Pancreas (tissue), 10 donors: ENCODE results near the gene TAF3. TPM values are rescaled to one million over a fixed set of nuclear protein-coding genes. Genes with fewer than 3 reads are reported as not detected.
A peak's percentile ranks its signal among the peaks of the same experiment; 100 is the strongest.

Source experiments
- ATAC-seq, 4 donors: fragments of 200-7000 bp; cut with Tn5 transposase; one replicate each; pipeline versions ENCODE4 v1.8.0 to v1.9.1; 2020; ENCODE audit warnings: mild to moderate bottlenecking in 4 of 4, moderate library complexity in 4 of 4
- DNase-seq, 6 donors: peaks; one replicate each; pipeline ENCODE4 v3.0.0-alpha.2; 2020
- FAIRE-seq: peaks from 2 replicates; lab custom pipeline; 2012; peaks lifted over from hg19 to GRCh38; lab: Jason Lieb, UNC
- H3K27ac ChIP-seq, 4 donors: fragments of 200-600 bp; sonication (generic); 1 replicate in 3 of 4; 2 replicates in 1 of 4; pipeline versions ENCODE4 v1.5.0 to v1.8.0; 2020
- H3K27me3 ChIP-seq, 4 donors: fragments of 200-600 bp; one replicate each; pipeline ENCODE4 v1.8.0; 2021
- H3K36me3 ChIP-seq, 3 donors: fragments of 200-600 bp; sonication (generic) in 1 of 3; one replicate each; pipeline versions ENCODE4 v1.5.0 to v1.8.0; 2020 to 2021
- H3K4me1 ChIP-seq, 3 donors: fragments of 200-600 bp; one replicate each; pipeline ENCODE4 v1.8.0; 2021
- H3K4me3 ChIP-seq, 4 donors: fragments of 200-600 bp; sonication (generic) in 2 of 4; one replicate each; pipeline versions ENCODE4 v1.5.0 to v1.8.0; 2020 to 2021
- H3K9me3 ChIP-seq, 4 donors: fragments of 200-600 bp; one replicate each; pipeline ENCODE4 v1.8.0; 2021
- WGBS, 2 donors: extraction: QIAGEN DNeasy Blood & Tissue Kit; methylation state at CpG; one replicate each; pipeline ENCODE4 v1.1.7; 2013; 5-methylcytosine and 5-hydroxymethylcytosine counted together
- intact Hi-C, 3 donors: fragments of 100-400 bp; cut with DNase I; formaldehyde crosslinking; loops; one replicate each; pipeline versions ENCODE4 v1.11.1 to v1.14.2; 2022
- polyA plus RNA-seq, 2 donors: library from polyadenylated mRNA; stranded (reverse); fragments of 200-250 nt; gene quantifications; one replicate each; pipeline ENCODE4 v1.2.3, GENCODE V29; 2013
- total RNA-seq, 6 donors: library from RNA; stranded (reverse); fragmentation: NEBNext Ultra II Directional in 4 of 6; extraction: Animal tissue kit (Norgen Biotek cat#: 25700) in 4 of 6; gene quantifications; one replicate each; pipeline versions ENCODE4 v1.2.1 to v1.2.4, GENCODE V29; 2021 to 2023
- TF ChIP-seq, protein P1 (sequence below), 4 donors: fragments of 200-600 bp; sonication (generic) in 3 of 4; IDR thresholded peaks; one replicate each; pipeline versions ENCODE4 v1.5.0 to v1.8.0; 2021; ENCODE audit warnings: antibody characterized with exemption in 4 of 4
- donor health status: healthy with polysubstance abuse.
- donor health status: DM: no; HTN: no; CAD: no; lungs with moderate emphysema.
- donor health status: DM: no; HTN: no; CAD: no.
- donor health status: control.
- donor health status: control.
- donor health status: Bipolar disorder and iron deficiency.
- donor health status: DM: yes; HTN: yes; CAD: no.
- donor health status: DM: no; HTN: no; CAD: no.
- donor health status: DM: no; HTN: no; CAD: no.
- donor health status: DM: yes; HTN: yes; CAD: no.

TAF3 gene
- total and polyA plus RNA-seq, 8 donors = 2.9 to 5.8 (median 4.0) TPM

DNA sequence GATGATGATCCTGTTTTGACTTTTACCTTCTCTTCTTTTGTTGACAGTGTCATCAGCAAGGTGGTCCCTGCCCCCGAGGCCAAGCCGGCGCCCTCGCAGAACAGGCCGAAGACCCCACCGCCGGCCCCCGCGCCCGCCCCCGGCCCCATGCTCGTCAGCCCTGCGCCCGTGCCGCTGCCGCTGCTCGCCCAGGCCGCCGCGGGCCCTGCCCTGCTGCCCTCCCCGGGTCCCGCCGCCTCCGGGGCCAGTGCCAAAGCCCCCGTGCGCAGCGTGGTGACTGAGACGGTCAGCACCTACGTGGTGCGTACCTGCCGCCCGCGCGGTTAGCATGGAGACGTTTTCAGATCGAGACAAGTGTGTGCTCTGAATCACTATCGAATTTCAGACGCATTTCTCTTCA, 190.7 kb downstream of the TAF3 start:
- H3K4me1 ChIP-seq = no peaks in the 10 kb centered on the region

DNA sequence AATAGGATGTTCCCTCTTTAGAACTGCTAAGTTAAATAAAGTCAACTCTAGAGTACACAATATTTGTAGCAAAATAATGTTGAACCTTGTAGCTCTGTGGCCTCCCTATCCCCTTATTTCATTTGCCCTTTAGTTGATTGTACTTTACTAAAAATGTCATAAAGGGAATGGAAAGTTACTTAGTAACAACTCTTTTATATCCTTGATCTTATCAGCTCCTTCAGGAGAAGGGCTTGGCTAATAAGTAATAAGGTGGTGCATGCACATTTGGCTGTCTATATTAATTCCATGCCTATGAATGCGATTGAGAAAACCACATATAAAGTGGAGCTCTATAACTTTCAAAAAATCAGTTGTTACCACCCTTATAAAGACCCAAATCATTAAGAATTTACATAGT, 194.7 kb downstream of the TAF3 start:
- ATAC-seq = peak in 3 of 4 donors; percentile 50 to 70 (median 55)
- H3K27me3 ChIP-seq = no peaks in the 10 kb centered on the region
- H3K4me3 ChIP-seq = no peak overlapping the region
- H3K27ac ChIP-seq = no peak overlapping the region
- 17 to 21% methylated on average over 1 of the region's 1 CpG for WGBS, 2 donors
- no peaks in the 10 kb centered on the region for H3K9me3 ChIP-seq
- intact Hi-C loops = no loop called here
- no peak for FAIRE-seq
- no peaks in the 10 kb centered on the region for H3K4me1 ChIP-seq
- H3K36me3 ChIP-seq = peaks cover 0 to 10% (median 4%) of the 10 kb centered on the region in 3 donors
- TF ChIP-seq, protein P1, sequence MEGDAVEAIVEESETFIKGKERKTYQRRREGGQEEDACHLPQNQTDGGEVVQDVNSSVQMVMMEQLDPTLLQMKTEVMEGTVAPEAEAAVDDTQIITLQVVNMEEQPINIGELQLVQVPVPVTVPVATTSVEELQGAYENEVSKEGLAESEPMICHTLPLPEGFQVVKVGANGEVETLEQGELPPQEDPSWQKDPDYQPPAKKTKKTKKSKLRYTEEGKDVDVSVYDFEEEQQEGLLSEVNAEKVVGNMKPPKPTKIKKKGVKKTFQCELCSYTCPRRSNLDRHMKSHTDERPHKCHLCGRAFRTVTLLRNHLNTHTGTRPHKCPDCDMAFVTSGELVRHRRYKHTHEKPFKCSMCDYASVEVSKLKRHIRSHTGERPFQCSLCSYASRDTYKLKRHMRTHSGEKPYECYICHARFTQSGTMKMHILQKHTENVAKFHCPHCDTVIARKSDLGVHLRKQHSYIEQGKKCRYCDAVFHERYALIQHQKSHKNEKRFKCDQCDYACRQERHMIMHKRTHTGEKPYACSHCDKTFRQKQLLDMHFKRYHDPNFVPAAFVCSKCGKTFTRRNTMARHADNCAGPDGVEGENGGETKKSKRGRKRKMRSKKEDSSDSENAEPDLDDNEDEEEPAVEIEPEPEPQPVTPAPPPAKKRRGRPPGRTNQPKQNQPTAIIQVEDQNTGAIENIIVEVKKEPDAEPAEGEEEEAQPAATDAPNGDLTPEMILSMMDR (IDR thresholded peaks at IDR 0.05) = no peak
- DNase-seq = no peak

More for the DNA sequence above, 190.7 kb downstream of the TAF3 start:
- H3K4me3 ChIP-seq = no peak overlapping the region
- WGBS, 2 donors = 97% methylated on average over 37 to 38 of the region's 38 CpGs
- H3K36me3 ChIP-seq = peaks cover 0 to 4% (median 0%) of the 10 kb centered on the region in 3 donors
- TF ChIP-seq, protein P1 (IDR thresholded peaks at IDR 0.05) = no peak
- intact Hi-C loops = no loop called here
- no peak for FAIRE-seq
- ATAC-seq = no peak
- peak in 1 of 6 donors; percentile 58 for DNase-seq
- H3K27ac ChIP-seq = no peak overlapping the region
- H3K27me3 ChIP-seq = no peaks in the 10 kb centered on the region
- H3K9me3 ChIP-seq = peaks cover 0 to 3% (median 0%) of the 10 kb centered on the region in 4 donors

GRCh38 chr10:8013619-8014018, 195.3 kb downstream of the TAF3 start:
- TF ChIP-seq, protein P1 (IDR thresholded peaks at IDR 0.05) = no peak
- Histone ChIP-seq H3K4me3 (no peak overlapping the region), H3K9me3 (no peaks in the 10 kb centered on the region), H3K27ac (no peak overlapping the region), H3K27me3 (no peaks in the 10 kb centered on the region), H3K4me1 (no peaks in the 10 kb centered on the region), H3K36me3 (peaks cover 0 to 10% (median 4%) of the 10 kb centered on the region in 3 donors)
- WGBS, 2 donors = 98% methylated on average over 10 of the region's 10 CpGs
- ATAC-seq (no peak), FAIRE-seq (no peak), DNase-seq (no peak)
- intact Hi-C loops = no loop called here

- TF ChIP-seq, protein P1 (IDR thresholded peaks at IDR 0.05) = no peak
- H3K27me3 ChIP-seq = no peaks in the 10 kb centered on the region
- intact Hi-C loops = no loop called here
- DNase-seq = no peak
- no peak overlapping the region for H3K4me3 ChIP-seq
- no peaks in the 10 kb centered on the region for H3K9me3 ChIP-seq
- no peaks in the 10 kb centered on the region for H3K4me1 ChIP-seq
- 97 to 98% methylated on average over 16 of the region's 16 CpGs for WGBS, 2 donors
- H3K36me3 ChIP-seq = peaks cover 0 to 10% (median 4%) of the 10 kb centered on the region in 3 donors
- no peak for ATAC-seq
- H3K27ac ChIP-seq = no peak overlapping the region
- FAIRE-seq = no peak
Observed at GRCh38 chr10:8014649-8015048, 196.3 kb downstream of the TAF3 start.

GRCh38 chr10:8017277-8017676, 199.0 kb downstream of the TAF3 start:
- Histone ChIP-seq H3K9me3 (no peaks in the 10 kb centered on the region), H3K4me3 (no peak overlapping the region), H3K36me3 (peaks cover 0 to 10% (median 4%) of the 10 kb centered on the region in 3 donors), H3K27me3 (no peaks in the 10 kb centered on the region), H3K27ac (no peak overlapping the region), H3K4me1 (no peaks in the 10 kb centered on the region)
- TF ChIP-seq, protein P1 (IDR thresholded peaks at IDR 0.05) = no peak
- intact Hi-C loops = no loop called here
- ATAC-seq (no peak), FAIRE-seq (no peak), DNase-seq (no peak)
- 86 to 87% methylated on average over 6 of the region's 6 CpGs for whole genome bisulfite sequencing, 2 donors
